GM19035 (cell line): Measurements from ENCODE around the gene FAM72C.
"Not testable (repeated sequence)": the region's sequence is repeated elsewhere in the genome, so short reads cannot be mapped to it uniquely, and the experiment has no call there.

Experiments
- ATAC-seq: cut with Tn5 transposase; IDR thresholded peaks from one replicate; pipeline ENCODE4 v1.9.1; 2021; ENCODE audit not compliant: unreplicated experiment

Gene FAM72C

DNA sequence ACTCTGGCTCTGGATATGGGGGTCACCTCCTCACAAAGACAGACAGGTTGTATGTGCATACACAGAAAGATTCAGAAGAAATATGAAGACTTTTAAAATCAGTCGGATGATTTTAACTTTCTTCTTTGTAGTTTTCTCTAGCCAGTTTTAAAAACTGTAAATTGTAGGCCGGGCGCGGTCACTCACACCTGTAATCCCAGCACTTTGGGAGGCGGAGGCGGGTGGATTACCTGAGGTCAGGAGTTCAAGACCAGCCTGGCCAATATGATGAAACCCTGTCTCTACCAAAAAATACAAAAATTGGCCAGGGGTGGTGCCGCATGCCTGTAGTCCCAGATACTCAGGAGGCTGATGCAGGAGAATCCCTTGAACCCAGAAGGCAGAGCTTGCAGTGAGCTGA lies 58.1 kb downstream of the FAM72C start:
- ATAC-seq, result not testable (repeated sequence)
